GM21526 (cell line): Measurements from ENCODE around the gene YPEL1.
"Not testable (repeated sequence)": the region's sequence is repeated elsewhere in the genome, so short reads cannot be mapped to it uniquely, and the experiment has no call there.

ENCODE experiments used
- ATAC-seq: cut with Tn5 transposase; IDR thresholded peaks from one replicate; pipeline ENCODE4 v1.9.1; 2021; ENCODE audit warnings: moderate library complexity; ENCODE audit not compliant: unreplicated experiment, low FRiP score

The YPEL1 gene

GRCh38 chr22:21702094-21702493 lies 33.5 kb downstream of the YPEL1 start:
- ATAC-seq = no peak

DNA sequence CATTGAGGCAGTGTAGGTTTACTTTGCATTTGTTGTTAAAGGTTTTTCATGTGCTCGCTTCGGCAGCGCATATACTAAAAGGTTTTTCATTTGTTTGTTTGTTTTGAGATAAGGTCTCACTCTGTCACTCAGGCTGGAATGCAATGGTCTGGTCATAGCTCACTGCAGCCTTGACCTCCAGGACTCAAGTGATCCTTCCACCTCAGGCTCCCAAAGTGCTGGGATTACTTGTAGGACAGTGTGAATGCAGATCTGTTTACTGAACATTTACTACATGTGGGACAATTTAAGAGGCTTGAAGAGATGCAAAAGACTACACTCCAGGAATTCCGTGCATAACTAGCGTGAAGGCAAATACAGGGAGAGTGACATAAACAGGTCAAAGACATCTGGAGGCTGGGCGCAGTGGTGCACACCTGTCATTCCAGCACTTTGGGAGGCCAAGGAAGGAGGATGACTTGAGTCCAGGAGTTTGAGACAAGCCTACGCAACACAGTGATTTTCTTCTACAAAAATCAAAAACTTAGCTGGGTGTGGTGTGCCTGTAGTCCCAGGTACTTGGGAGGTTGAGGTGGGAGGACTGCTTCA lies 34.1 kb downstream of the YPEL1 start:
- ATAC-seq = no peak

DNA sequence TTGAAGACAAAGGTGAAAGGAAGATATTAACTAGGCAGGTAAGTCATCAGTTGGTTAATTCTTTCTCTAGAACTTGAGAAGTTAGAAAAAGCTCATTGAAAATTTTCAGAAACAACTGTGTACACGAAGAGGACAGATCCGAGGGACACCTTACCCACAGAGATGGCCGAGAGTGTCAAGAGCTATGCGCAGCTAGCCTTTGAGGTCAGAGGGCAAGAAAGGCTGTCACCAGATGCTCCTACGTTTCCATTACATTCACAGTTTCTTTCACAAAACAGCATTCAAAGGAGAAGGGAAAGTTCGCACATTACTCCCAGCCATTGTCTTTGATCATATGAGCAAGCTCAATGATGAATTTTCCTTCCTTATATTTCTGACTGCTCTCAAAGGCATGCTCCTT lies 34.8 kb downstream of the YPEL1 start:
- ATAC-seq = no peak

- no peak for ATAC-seq
These were observed 36.0 kb downstream of the YPEL1 start for GRCh38 chr22:21699643-21700042.

- no peak for ATAC-seq
These were observed 36.9 kb downstream of the YPEL1 start for GRCh38 chr22:21698430-21699329.

DNA sequence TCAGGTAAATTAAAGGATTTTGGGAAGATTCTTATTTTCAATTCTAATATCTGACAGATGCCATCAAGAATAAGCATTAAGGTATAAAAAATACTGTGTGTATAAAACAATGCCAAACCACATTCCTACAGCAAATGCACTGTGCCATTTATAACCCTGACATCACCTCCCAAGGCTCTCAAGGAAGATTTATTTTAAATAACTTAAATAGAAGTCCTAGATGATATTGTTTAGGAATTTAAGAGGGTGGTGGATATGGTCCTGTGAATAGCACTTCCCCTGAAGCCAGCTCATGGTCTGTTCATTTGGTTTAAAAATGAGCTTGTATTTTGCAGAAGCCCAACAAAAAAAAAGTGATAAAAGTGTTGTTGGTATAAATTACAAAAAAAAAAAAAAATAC lies 37.7 kb downstream of the YPEL1 start:
- no peak for ATAC-seq

GRCh38 chr22:21697021-21697771 lies 38.4 kb downstream of the YPEL1 start:
- ATAC-seq = no peak

GRCh38 chr22:21696115-21696514 lies 39.5 kb downstream of the YPEL1 start:
- ATAC-seq = no peak

GRCh38 chr22:21695430-21696085 lies 40.0 kb downstream of the YPEL1 start:
- ATAC-seq = no peak

DNA sequence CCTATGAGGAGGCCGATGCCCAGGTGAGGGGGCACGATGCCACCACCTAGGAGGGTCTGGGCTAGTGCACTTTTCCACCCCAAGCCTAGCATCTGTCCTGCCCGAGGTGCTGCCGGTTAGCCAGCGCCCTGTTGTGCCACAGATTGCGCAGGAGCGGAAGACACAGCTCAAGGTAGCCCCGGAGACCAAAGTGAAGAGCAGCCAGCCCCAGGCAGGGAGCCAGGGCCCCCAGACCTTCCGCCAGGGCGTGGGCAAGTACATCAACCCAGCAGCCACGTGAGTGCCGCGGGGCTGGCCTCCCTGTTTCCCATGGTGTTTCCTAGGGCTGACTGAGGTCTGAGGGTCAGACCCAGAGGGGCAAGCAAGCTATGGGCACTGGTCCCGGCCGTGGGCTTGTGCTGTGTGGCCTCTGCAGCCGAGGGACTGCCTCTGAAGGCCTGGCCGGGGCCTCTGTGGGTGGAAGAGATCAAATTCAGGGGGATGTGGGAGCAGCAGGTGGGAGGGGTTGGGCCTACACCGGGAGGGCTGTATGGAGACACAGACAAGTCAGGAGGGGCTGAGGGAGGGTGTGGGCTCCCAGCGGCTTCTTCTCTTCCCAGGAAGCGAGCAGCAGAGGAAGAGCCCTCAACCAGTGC lies 40.7 kb downstream of the YPEL1 start:
- no peak for ATAC-seq

- ATAC-seq = no peak
These were observed 41.2 kb downstream of the YPEL1 start for GRCh38 chr22:21694394-21694793.

DNA sequence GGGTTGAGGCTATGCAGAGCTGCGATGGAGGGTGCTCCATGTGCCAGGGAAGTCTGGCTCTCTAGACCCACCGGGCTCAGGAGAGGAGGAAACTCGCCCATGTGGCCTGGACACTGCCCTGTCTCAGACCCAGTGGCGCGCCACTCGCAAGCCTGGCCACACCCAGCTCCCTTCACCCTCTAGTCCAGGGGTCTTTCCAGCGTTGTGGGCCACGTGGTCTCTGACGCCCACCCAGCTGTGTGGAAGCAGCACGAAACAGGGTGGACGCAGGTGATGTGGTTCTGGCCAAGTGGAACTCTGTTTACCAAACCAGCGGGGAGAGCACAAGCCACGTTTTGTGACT lies 41.6 kb downstream of the YPEL1 start:
- no peak for ATAC-seq

GRCh38 chr22:21693333-21693998 lies 42.1 kb downstream of the YPEL1 start:
- no peak for ATAC-seq

GRCh38 chr22:21692856-21693255 lies 42.7 kb downstream of the YPEL1 start:
- ATAC-seq = not testable (repeated sequence)

DNA sequence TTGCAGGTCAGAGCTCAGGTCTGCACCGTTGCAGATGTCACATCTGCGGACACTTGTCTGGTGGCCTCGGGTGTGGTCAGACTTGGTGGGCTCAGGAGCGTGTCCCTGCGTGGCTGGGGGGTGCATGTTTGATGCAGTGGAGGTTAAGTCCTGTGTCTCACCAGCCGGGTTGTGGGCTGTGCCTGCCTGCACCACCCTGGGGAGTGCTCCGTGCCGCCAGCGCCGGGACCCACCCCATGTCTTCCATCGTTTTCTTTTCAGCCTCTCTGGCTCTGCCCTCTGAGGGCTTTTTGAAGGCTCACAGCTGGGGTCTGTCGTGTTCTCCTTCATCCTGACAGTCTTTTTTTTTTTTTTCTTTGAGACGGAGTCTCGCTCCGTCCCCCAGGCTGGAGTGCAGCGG lies 43.8 kb downstream of the YPEL1 start:
- ATAC-seq = no peak

GRCh38 chr22:21690401-21690801 lies 45.2 kb downstream of the YPEL1 start:
- ATAC-seq = no peak

DNA sequence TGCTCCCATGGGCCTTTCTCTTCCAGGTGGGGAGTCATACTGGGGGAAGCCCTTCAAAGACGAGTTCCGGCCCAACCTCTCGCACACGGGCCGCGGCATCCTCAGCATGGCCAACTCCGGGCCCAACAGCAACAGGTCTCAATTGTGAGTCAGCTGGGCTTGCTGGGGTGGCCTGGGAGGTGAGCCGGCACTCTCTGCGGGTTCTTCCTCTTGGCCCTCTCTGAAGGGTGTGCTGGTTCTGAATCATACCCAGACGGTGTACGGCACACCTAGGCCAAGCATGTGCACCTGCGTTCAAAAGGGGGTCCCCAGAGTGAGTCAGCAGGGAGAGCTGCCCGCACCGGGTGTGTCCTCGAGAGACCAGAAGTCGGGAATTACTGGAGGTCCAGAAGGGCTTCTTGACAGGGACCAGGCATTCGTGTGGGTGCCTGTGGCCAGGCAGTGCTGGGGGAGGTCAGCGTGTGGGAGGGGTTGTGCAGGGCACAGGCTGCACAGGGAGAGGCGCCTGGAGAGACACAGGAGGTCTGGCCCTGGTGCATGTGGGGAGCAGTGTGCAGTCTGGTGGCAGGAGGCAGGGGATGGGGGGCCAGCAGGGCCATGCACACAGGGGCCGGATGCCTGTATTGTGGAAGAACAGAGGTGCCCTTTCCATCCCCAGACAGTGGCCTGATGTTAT lies 46.8 kb downstream of the YPEL1 start:
- no peak for ATAC-seq

DNA sequence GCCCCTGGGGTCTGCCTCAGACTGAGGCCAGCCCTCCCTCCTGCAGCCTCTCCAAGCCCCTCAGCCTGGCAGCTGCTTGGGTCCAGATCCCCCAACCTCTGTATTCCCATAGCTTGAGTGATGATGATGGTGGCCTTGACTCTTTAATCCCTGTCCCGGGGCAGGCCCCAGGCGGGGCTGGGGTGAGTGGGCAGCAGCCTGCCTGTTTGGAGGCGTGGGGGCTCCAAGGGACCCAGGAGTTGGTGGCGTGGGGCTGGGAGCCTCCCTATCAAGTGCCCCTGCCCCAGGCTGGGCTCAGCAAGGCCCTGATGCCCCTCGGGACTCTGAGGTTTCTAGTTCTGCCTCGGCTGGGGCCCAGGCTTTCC lies 47.3 kb downstream of the YPEL1 start:
- ATAC-seq = no peak

DNA sequence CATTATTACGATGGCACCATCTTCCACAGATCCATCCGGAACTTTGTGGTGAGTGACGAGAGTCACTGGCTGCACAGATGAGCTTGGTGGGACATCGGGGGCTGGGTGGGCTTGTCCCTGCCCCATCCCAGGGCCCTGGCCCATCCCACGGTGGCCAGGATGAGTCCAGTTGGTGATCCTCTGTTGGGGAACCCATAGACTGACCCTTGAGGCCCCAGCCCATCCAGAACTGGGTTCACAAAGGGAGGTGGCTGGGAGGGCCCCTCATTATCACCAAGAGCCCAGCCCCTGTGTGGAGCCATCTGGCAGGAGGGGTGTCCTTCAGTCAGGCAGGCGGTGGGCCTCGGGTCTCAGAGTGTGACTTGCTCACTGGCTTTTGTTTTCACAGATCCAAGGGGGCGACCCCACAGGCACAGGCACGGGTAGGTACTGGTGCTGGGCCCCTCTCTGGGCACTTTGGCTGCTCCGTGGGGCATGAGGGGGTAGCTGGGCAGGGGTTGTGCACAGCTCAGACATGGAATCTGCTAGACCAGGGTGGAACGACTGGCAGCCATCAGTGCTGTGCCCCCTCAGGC lies 47.8 kb downstream of the YPEL1 start:
- no peak for ATAC-seq
